Activated gamma-delta T cell treated with Interleukin-2 at 50 U/mL for 16 hours (primary cell): ENCODE results near the gene GNPAT.

Experiments used
- DNase-seq: peaks from one replicate; pipeline ENCODE4 v3.0.0-alpha.2; 2020

Gene GNPAT

GRCh38 chr1:231318568-231318967 lies 77.6 kb downstream of the GNPAT start:
- no peak for DNase-seq

DNA sequence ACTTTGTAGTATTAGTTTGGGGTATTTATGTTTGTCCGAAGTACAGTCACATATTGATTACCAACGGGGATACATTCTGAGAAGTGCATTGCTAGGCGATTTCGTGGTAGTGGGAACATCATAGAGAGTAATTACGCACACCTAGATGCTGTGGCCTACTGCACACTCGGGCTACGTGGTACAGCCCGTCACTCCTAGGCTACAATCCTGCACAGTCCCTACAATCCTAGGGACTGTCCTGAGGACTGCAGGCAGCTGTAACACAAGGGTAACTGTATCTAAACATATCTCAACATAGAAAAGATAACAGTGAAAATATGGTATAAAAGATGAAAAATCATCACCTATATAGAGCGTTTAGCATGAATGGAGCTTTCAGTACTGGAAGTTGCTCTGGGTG lies 78.1 kb downstream of the GNPAT start:
- no peak for DNase-seq

GRCh38 chr1:231322880-231323530 lies 82.0 kb downstream of the GNPAT start:
- no peak for DNase-seq

DNA sequence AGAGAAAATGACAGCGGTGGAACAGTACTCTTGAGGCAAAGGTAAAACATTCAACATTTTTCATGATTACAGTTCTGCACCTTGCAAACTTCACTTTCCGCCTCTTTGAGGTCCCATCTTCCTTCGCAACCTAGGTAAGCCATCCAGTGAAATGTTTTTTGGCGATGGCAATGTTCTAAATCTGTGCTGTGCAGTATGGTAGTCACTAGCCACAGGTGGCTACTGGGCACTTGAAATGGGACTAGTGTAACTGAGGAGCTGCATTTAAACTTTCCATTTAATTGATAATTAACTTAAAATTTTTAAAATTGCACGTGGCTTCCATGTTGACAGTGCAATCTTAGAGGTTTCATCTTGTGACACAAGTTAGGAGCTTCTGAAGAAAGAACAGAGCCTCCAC lies 83.6 kb downstream of the GNPAT start:
- no peak for DNase-seq

- no peak for DNase-seq
Observed at GRCh38 chr1:231326248-231326647, 85.2 kb downstream of the GNPAT start.
